H9 (cell line): ENCODE data around the gene LETM1. TPM values are rescaled to one million over a fixed set of nuclear protein-coding genes. Genes with fewer than 3 reads are reported as not detected.

Experiments used
- DNase-seq: peaks from one replicate; pipeline ENCODE4 v3.0.0-alpha.2; 2017
- H2AFZ ChIP-seq: one replicate; pipeline ENCODE4 v1.6.1; 2013; ENCODE audit warnings: mild to moderate bottlenecking, low read length, control low read depth, moderate library complexity
- H2AK5ac ChIP-seq: 2 replicates; pipeline ENCODE4 v1.6.1; 2013; ENCODE audit warnings: low read length, control low read depth, mixed read lengths; ENCODE audit not compliant: insufficient read length
- H2BK120ac ChIP-seq: one replicate; pipeline ENCODE4 v1.6.1; 2013; ENCODE audit warnings: low read depth, mild to moderate bottlenecking, low read length, control low read depth, inconsistent platforms; ENCODE audit not compliant: poor library complexity, severe bottlenecking
- H2BK12ac ChIP-seq: 2 replicates; pipeline ENCODE4 v1.6.1; 2013; ENCODE audit warnings: low read length, control low read depth, mixed read lengths, low read depth; ENCODE audit not compliant: insufficient read length
- H2BK15ac ChIP-seq: 2 replicates; pipeline ENCODE4 v1.6.1; 2013; ENCODE audit warnings: low read depth, low read length, control low read depth
- H2BK20ac ChIP-seq: one replicate; pipeline ENCODE4 v1.6.1; 2013; ENCODE audit warnings: low read depth, mild to moderate bottlenecking, low read length, control low read depth, inconsistent platforms; ENCODE audit not compliant: poor library complexity, severe bottlenecking
- H2BK5ac ChIP-seq: 2 replicates; pipeline ENCODE4 v1.6.1; 2013; ENCODE audit warnings: low read length, control low read depth, mixed read lengths; ENCODE audit not compliant: insufficient read length
- H3K14ac ChIP-seq: 2 replicates; pipeline ENCODE4 v1.6.1; 2013; ENCODE audit warnings: low read length, control low read depth; ENCODE audit not compliant: insufficient read depth
- H3K18ac ChIP-seq: 2 replicates; pipeline ENCODE4 v1.6.1; 2013; ENCODE audit warnings: low read depth, mild to moderate bottlenecking, mixed read lengths, low read length, control low read depth; ENCODE audit not compliant: insufficient read length
- H3K23ac ChIP-seq: 2 replicates; pipeline ENCODE4 v1.6.1; 2013; ENCODE audit warnings: low read length, control low read depth, mixed read lengths, low read depth; ENCODE audit not compliant: insufficient read length
- H3K23me2 ChIP-seq: 2 replicates; pipeline ENCODE4 v1.6.1; 2013; ENCODE audit warnings: low read depth, mild to moderate bottlenecking, mixed read lengths, low read length, control low read depth; ENCODE audit not compliant: insufficient read length, poor library complexity, severe bottlenecking
- H3K27ac ChIP-seq: 2 replicates; pipeline ENCODE4 v1.5.1; 2013; ENCODE audit warnings: low read length, control low read depth, mixed read lengths, low read depth; ENCODE audit not compliant: insufficient read length
- H3K27me3 ChIP-seq: 2 replicates; pipeline ENCODE4 v1.6.1; 2013; ENCODE audit warnings: low read length, control low read depth, inconsistent platforms; ENCODE audit not compliant: insufficient read depth
- H3K4ac ChIP-seq: 2 replicates; pipeline ENCODE4 v1.6.1; 2013; ENCODE audit warnings: low read depth, mild to moderate bottlenecking, control low read depth, inconsistent platforms, low read length, moderate library complexity
- H3K4me1 ChIP-seq: 2 replicates; pipeline ENCODE4 v1.6.1; 2013; ENCODE audit warnings: low read length, control low read depth, inconsistent platforms; ENCODE audit not compliant: insufficient read depth
- H3K4me2 ChIP-seq: 2 replicates; pipeline ENCODE4 v1.6.1; 2013; ENCODE audit warnings: low read length, control low read depth, mixed read lengths; ENCODE audit not compliant: insufficient read length, insufficient read depth
- H3K56ac ChIP-seq: 2 replicates; pipeline ENCODE4 v1.6.1; 2013; ENCODE audit warnings: low read depth, mild to moderate bottlenecking, mixed read lengths, low read length, control low read depth; ENCODE audit not compliant: insufficient read length
- H3K79me1 ChIP-seq: 2 replicates; pipeline ENCODE4 v1.6.1; 2013; ENCODE audit warnings: low read depth, mild to moderate bottlenecking, moderate library complexity, low read length, control low read depth, inconsistent platforms; ENCODE audit not compliant: insufficient read depth, poor library complexity, severe bottlenecking
- H3K79me2 ChIP-seq: 2 replicates; pipeline ENCODE4 v1.6.1; 2013; ENCODE audit warnings: low read length, control low read depth, inconsistent platforms; ENCODE audit not compliant: insufficient read depth
- H3K9ac ChIP-seq: 2 replicates; pipeline ENCODE4 v1.6.1; 2013; ENCODE audit warnings: low read length, control low read depth, mixed read lengths; ENCODE audit not compliant: insufficient read length; ENCODE audit errors: extremely low read depth
- H3K9me3 ChIP-seq: one replicate; pipeline ENCODE4 v1.6.1; 2013; ENCODE audit warnings: low read depth, low read length, inconsistent platforms; ENCODE audit not compliant: control insufficient read depth
- H3T11ph ChIP-seq: one replicate; pipeline ENCODE4 v1.6.1; 2013; ENCODE audit warnings: mild to moderate bottlenecking, low read length, control low read depth, inconsistent platforms
- H4K20me1 ChIP-seq: one replicate; pipeline ENCODE4 v1.6.1; 2013; ENCODE audit not compliant: control insufficient read depth, insufficient read length, insufficient read depth
- H4K5ac ChIP-seq: 2 replicates; pipeline ENCODE4 v1.6.1; 2013; ENCODE audit warnings: low read depth, mild to moderate bottlenecking, mixed read lengths, low read length, control low read depth; ENCODE audit not compliant: insufficient read length
- H4K8ac ChIP-seq: replicated peaks from 2 replicates; pipeline ENCODE4 v1.6.1; 2013; ENCODE audit warnings: low read length, control low read depth, mixed read lengths, low read depth; ENCODE audit not compliant: insufficient read length
- H4K91ac ChIP-seq: 2 replicates; pipeline ENCODE4 v1.6.1; 2013; ENCODE audit warnings: low read depth, mild to moderate bottlenecking, moderate library complexity, mixed read lengths, low read length, control low read depth; ENCODE audit not compliant: insufficient read length
- H3K27ac Mint-ChIP-seq, 3 experiments: 2 replicates in 2 of 3; 3 replicates in 1 of 3; pipeline ENCODE4 v1.8.0; 2020 to 2021; ENCODE audit warnings: mixed read lengths in 3 of 3, mild to moderate bottlenecking in 1 of 3, moderate library complexity in 1 of 3
- H3K27me3 Mint-ChIP-seq: 2 replicates; pipeline ENCODE4 v1.8.0; 2021; ENCODE audit warnings: low read depth, mild to moderate bottlenecking, moderate library complexity, mixed read lengths
- H3K36me3 Mint-ChIP-seq, 3 experiments: 2 replicates in 2 of 3; 3 replicates in 1 of 3; pipeline ENCODE4 v1.8.0; 2020 to 2021; ENCODE audit warnings: low read depth in 3 of 3, mixed read lengths in 3 of 3; ENCODE audit not compliant: insufficient read depth in 1 of 3
- H3K4me1 Mint-ChIP-seq, 2 experiments: 2 replicates each; pipeline ENCODE4 v1.8.0; 2020; ENCODE audit warnings: mixed read lengths in 2 of 2
- H3K4me3 Mint-ChIP-seq, 2 experiments: 2 replicates in 1 of 2; 3 replicates in 1 of 2; pipeline ENCODE4 v1.8.0; 2020 to 2021; ENCODE audit warnings: mild to moderate bottlenecking in 2 of 2, mixed read lengths in 2 of 2, moderate library complexity in 1 of 2
- H3K9me3 Mint-ChIP-seq, 2 experiments: 2 replicates in 1 of 2; 3 replicates in 1 of 2; pipeline ENCODE4 v1.8.0; 2020; ENCODE audit warnings: mild to moderate bottlenecking in 2 of 2, mixed read lengths in 2 of 2, moderate library complexity in 1 of 2
- WGBS: extraction: QIAGEN DNeasy Blood & Tissue Kit; methylation state at CpG from one replicate; pipeline ENCODE4 v1.1.7; 2013; ENCODE audit warnings: missing lambda C conversion rate, low lambda C conversion rate, mixed read lengths; ENCODE audit not compliant: insufficient read length; ENCODE audit errors: extremely low coverage; 5-methylcytosine and 5-hydroxymethylcytosine counted together
- total RNA-seq: library from RNA; stranded (reverse); gene quantifications from 2 replicates; pipeline ENCODE4 v1.2.1, GENCODE V29; 2021
- TF ChIP-seq, protein P1 (sequence below): fragments of 200-600 bp; sonication (generic); conservative IDR thresholded peaks from 3 replicates; pipeline ENCODE4 v1.8.0; 2021; ENCODE audit warnings: antibody characterized with exemption, mild to moderate bottlenecking

Gene LETM1
- total RNA-seq, 1 experiment from 2014 or later, result 43.4 TPM

DNA sequence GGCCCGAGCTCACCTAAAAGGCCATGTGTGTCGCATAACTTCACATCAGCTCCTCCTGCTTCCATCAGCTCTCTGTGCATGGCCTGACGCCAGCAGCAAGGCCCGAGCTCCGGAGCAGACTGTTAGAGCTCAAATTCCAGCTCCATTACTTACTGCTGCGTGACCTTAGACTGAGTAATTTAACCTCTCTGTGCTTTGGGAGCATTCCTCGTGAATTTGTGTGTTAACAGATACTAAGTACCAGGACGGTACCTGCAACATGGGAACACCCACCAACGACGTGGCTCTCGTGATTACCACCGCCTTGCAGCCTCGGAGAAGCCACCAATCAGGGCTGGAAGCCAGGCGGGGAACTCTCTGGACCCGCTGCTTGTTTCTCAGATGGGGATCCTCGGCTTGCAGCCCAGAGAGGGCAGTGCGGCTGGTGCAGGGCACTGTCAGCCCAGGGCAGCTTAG is 12.9 kb downstream of the LETM1 start:
- DNase-seq, result no peak

More for the DNA sequence above, 12.9 kb downstream of the LETM1 start:
- Mint-ChIP-seq H3K27ac (no peak overlapping the region), H3K4me1 (no peaks in the 10 kb centered on the region), H3K27me3 (no peaks in the 10 kb centered on the region), H3K36me3 (peaks cover 26 to 65% (median 49%) of the 10 kb centered on the region in 3 experiments; a peak in 6 of 7 replicates), H3K4me3 (no peak overlapping the region), H3K9me3 (no peaks in the 10 kb centered on the region)
- Histone ChIP-seq H3T11ph (no peak overlapping the region), H2BK120ac (no peak overlapping the region), H3K23me2 (no peaks in the 10 kb centered on the region), H3K79me2 (no peaks in the 10 kb centered on the region), H2AFZ (no peak overlapping the region), H4K20me1 (no peaks in the 10 kb centered on the region), H3K79me1 (no peaks in the 10 kb centered on the region), H4K5ac (no peak overlapping the region), H2BK20ac (no peak overlapping the region), H2AK5ac (no peak overlapping the region), H3K4me1 (no peaks in the 10 kb centered on the region), H3K9me3 (no peaks in the 10 kb centered on the region), H3K23ac (no peak overlapping the region), H3K27me3 (no peaks in the 10 kb centered on the region), H3K14ac (no peak overlapping the region), H3K27ac (no peak overlapping the region), H2BK15ac (no peak overlapping the region), H3K4ac (no peak overlapping the region), H3K4me2 (no peak overlapping the region), H3K9ac (no peak overlapping the region), H3K18ac (no peak overlapping the region), H2BK5ac (no peak overlapping the region), H2BK12ac (no peak overlapping the region), H4K91ac (no peak overlapping the region), H3K56ac (no peak overlapping the region), H4K8ac (no peak overlapping the region)
- WGBS, result no CpG with 5 or more reads among the region's 17 CpGs
- TF ChIP-seq, protein P1, sequence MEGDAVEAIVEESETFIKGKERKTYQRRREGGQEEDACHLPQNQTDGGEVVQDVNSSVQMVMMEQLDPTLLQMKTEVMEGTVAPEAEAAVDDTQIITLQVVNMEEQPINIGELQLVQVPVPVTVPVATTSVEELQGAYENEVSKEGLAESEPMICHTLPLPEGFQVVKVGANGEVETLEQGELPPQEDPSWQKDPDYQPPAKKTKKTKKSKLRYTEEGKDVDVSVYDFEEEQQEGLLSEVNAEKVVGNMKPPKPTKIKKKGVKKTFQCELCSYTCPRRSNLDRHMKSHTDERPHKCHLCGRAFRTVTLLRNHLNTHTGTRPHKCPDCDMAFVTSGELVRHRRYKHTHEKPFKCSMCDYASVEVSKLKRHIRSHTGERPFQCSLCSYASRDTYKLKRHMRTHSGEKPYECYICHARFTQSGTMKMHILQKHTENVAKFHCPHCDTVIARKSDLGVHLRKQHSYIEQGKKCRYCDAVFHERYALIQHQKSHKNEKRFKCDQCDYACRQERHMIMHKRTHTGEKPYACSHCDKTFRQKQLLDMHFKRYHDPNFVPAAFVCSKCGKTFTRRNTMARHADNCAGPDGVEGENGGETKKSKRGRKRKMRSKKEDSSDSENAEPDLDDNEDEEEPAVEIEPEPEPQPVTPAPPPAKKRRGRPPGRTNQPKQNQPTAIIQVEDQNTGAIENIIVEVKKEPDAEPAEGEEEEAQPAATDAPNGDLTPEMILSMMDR, result no peak
